ENCODE measurements around the gene NIPA2.

The NIPA2 gene

GRCh38 chr15:22845289-22845900 is 6.9 kb downstream of the NIPA2 start:
- H3K4me2 ChIP-seq = no peak overlapping the region
- TF ChIP-seq Cebpa-rat (IDR thresholded peaks at IDR 0.05) = no peak
- peaks cover 82 to 100% (median 97%) of the 10 kb centered on the region in 11 experiments for H3K36me3 ChIP-seq
- H3K4me1 ChIP-seq = peaks cover 16 to 52% (median 33%) of the 10 kb centered on the region in 10 experiments
- peak overlapping the region in 2 of 11 experiments; percentile 36 to 57; a peak in 2 of 22 replicates for H3K9ac ChIP-seq
- peaks cover 100% of the 10 kb centered on the region in 11 experiments for H4K20me1 ChIP-seq
- H3K4me3 ChIP-seq = no peak overlapping the region
- H3K27ac ChIP-seq = no peak overlapping the region
- no peaks in the 10 kb centered on the region for H3K9me3 ChIP-seq (replicated peaks in 1 of 11)
- H3K27me3 ChIP-seq = no peaks in the 10 kb centered on the region

GRCh38 chr15:22846073-22846472 is 7.6 kb downstream of the NIPA2 start:
- Histone ChIP-seq H3K27me3 (no peaks in the 10 kb centered on the region), H3K4me2 (no peak overlapping the region), H3K9me3 (replicated peaks in 1 of 11) (no peaks in the 10 kb centered on the region), H3K27ac (no peak overlapping the region), H3K36me3 (peaks cover 88 to 100% (median 99%) of the 10 kb centered on the region in 11 experiments), H4K20me1 (peaks cover 100% of the 10 kb centered on the region in 11 experiments), H3K4me3 (no peak overlapping the region), H3K4me1 (peaks cover 12 to 45% (median 27%) of the 10 kb centered on the region in 10 experiments), H3K9ac (no peak overlapping the region)
- no peak for TF ChIP-seq Cebpa-rat (IDR thresholded peaks at IDR 0.05)

GRCh38 chr15:22850055-22850454 is 11.6 kb downstream of the NIPA2 start:
- Histone ChIP-seq H3K27me3 (no peaks in the 10 kb centered on the region), H3K9ac (no peak overlapping the region), H3K4me1 (peaks cover 0 to 15% (median 0%) of the 10 kb centered on the region in 10 experiments; a peak in 5 of 20 replicates), H3K9me3 (replicated peaks in 1 of 11) (no peaks in the 10 kb centered on the region), H3K4me3 (no peak overlapping the region), H3K27ac (no peak overlapping the region), H3K4me2 (0 out of 22 replicates have a peak overlapping the region, but pooled peaks of 1 of the 11 experiments have one; percentile 20), H3K36me3 (peaks cover 94 to 100% (median 99%) of the 10 kb centered on the region in 11 experiments), H4K20me1 (peaks cover 64 to 97% (median 91%) of the 10 kb centered on the region in 11 experiments)
- TF ChIP-seq Cebpa-rat (IDR thresholded peaks at IDR 0.05) = no peak

GRCh38 chr15:22851513-22851912 is 13.0 kb downstream of the NIPA2 start:
- no peak for TF ChIP-seq Cebpa-rat (IDR thresholded peaks at IDR 0.05)
- no peak overlapping the region for H3K9ac ChIP-seq
- H3K36me3 ChIP-seq = peaks cover 91 to 100% (median 99%) of the 10 kb centered on the region in 11 experiments
- H3K4me1 ChIP-seq = peaks cover 0 to 15% (median 0%) of the 10 kb centered on the region in 10 experiments; a peak in 5 of 20 replicates
- H3K27ac ChIP-seq = no peak overlapping the region
- peaks cover 49 to 95% (median 89%) of the 10 kb centered on the region in 11 experiments for H4K20me1 ChIP-seq
- H3K4me3 ChIP-seq = no peak overlapping the region
- no peak overlapping the region for H3K4me2 ChIP-seq
- no peaks in the 10 kb centered on the region for H3K9me3 ChIP-seq (replicated peaks in 1 of 11)
- H3K27me3 ChIP-seq = no peaks in the 10 kb centered on the region

GRCh38 chr15:22855791-22856190 is 17.3 kb downstream of the NIPA2 start:
- H4K20me1 ChIP-seq = peaks cover 18 to 94% (median 78%) of the 10 kb centered on the region in 11 experiments; a peak in 21 of 22 replicates

GRCh38 chr15:22856659-22857058 is 18.2 kb downstream of the NIPA2 start:
- Histone ChIP-seq H3K4me1 (no peaks in the 10 kb centered on the region), H4K20me1 (peaks cover 18 to 94% (median 78%) of the 10 kb centered on the region in 11 experiments; a peak in 20 of 22 replicates), H3K27me3 (no peaks in the 10 kb centered on the region), H3K27ac (no peak overlapping the region), H3K9me3 (replicated peaks in 1 of 11) (no peaks in the 10 kb centered on the region), H3K9ac (no peak overlapping the region), H3K4me2 (no peak overlapping the region), H3K36me3 (peaks cover 92 to 100% (median 99%) of the 10 kb centered on the region in 11 experiments), H3K4me3 (no peak overlapping the region)
- TF ChIP-seq Cebpa-rat (IDR thresholded peaks at IDR 0.05) = no peak

More at GRCh38 chr15:22855791-22856190, 17.3 kb downstream of the NIPA2 start:
- Histone ChIP-seq H3K4me1 (no peaks in the 10 kb centered on the region), H3K4me2 (no peak overlapping the region), H3K36me3 (peaks cover 90 to 100% (median 99%) of the 10 kb centered on the region in 11 experiments), H3K27ac (no peak overlapping the region), H3K9ac (no peak overlapping the region), H3K27me3 (no peaks in the 10 kb centered on the region), H3K4me3 (no peak overlapping the region), H3K9me3 (replicated peaks in 1 of 11) (no peaks in the 10 kb centered on the region)
- no peak for TF ChIP-seq Cebpa-rat (IDR thresholded peaks at IDR 0.05)

GRCh38 chr15:22861161-22861560 is 22.7 kb downstream of the NIPA2 start:
- Histone ChIP-seq H3K9ac (no peak overlapping the region), H3K36me3 (peaks cover 91 to 100% (median 99%) of the 10 kb centered on the region in 11 experiments), H3K27me3 (no peaks in the 10 kb centered on the region), H3K4me2 (no peak overlapping the region), H4K20me1 (peaks cover 52 to 97% (median 84%) of the 10 kb centered on the region in 11 experiments; a peak in 21 of 22 replicates), H3K4me1 (no peaks in the 10 kb centered on the region), H3K4me3 (no peak overlapping the region), H3K9me3 (replicated peaks in 1 of 11) (no peaks in the 10 kb centered on the region), H3K27ac (no peak overlapping the region)
- no peak for TF ChIP-seq Cebpa-rat (IDR thresholded peaks at IDR 0.05)

- Histone ChIP-seq H3K4me2 (no peak overlapping the region), H3K9me3 (replicated peaks in 1 of 11) (no peaks in the 10 kb centered on the region), H4K20me1 (peaks cover 61 to 99% (median 90%) of the 10 kb centered on the region in 11 experiments; a peak in 21 of 22 replicates), H3K4me3 (no peak overlapping the region), H3K27ac (no peak overlapping the region), H3K36me3 (peaks cover 96 to 100% (median 99%) of the 10 kb centered on the region in 11 experiments), H3K4me1 (no peaks in the 10 kb centered on the region), H3K27me3 (no peaks in the 10 kb centered on the region), H3K9ac (no peak overlapping the region)
- TF ChIP-seq Cebpa-rat (IDR thresholded peaks at IDR 0.05) = no peak
These were observed 24.9 kb downstream of the NIPA2 start for GRCh38 chr15:22863356-22863755.

- Histone ChIP-seq H3K9ac (no peak overlapping the region), H3K4me2 (no peak overlapping the region), H3K4me3 (no peak overlapping the region), H3K27me3 (no peaks in the 10 kb centered on the region), H3K9me3 (replicated peaks in 1 of 11) (no peaks in the 10 kb centered on the region), H3K36me3 (peaks cover 96 to 100% (median 99%) of the 10 kb centered on the region in 11 experiments), H3K27ac (no peak overlapping the region), H4K20me1 (peaks cover 56 to 97% (median 81%) of the 10 kb centered on the region in 11 experiments; a peak in 21 of 22 replicates), H3K4me1 (no peaks in the 10 kb centered on the region; a peak in 1 of 20 replicates)
- TF ChIP-seq Cebpa-rat (IDR thresholded peaks at IDR 0.05) = no peak
These were observed 27.6 kb downstream of the NIPA2 start for GRCh38 chr15:22866079-22866478.
